GM12878 (cell line): ENCODE results near the gene ARHGAP30. TPM values are rescaled to one million over a fixed set of nuclear protein-coding genes. Genes with fewer than 3 reads are reported as not detected.

ENCODE experiments used
- ATF7 ChIP-seq: fragments of 450-650 bp; IDR thresholded peaks from 2 replicates; pipeline ENCODE4 v1.6.1; 2016; ENCODE audit warnings: low read depth, mild to moderate bottlenecking
- BHLHE40 ChIP-seq, 2 experiments: fragments of 450-650 bp in 1 of 2; IDR thresholded peaks; 2 replicates each; pipeline ENCODE4 v1.6.1; 2011 to 2017; ENCODE audit warnings: low read depth in 2 of 2, borderline replicate concordance in 1 of 2, improper control_type of control experiment in 1 of 2, low read length in 1 of 2, mild to moderate bottlenecking in 1 of 2
- EGR1 ChIP-seq, 2 experiments: IDR thresholded peaks; 1 replicate in 1 of 2; 2 replicates in 1 of 2; pipeline ENCODE4 v1.6.1; 2011 to 2012; ENCODE audit warnings: low read depth in 2 of 2, low read length in 2 of 2, borderline replicate concordance in 1 of 2, mild to moderate bottlenecking in 1 of 2, moderate library complexity in 1 of 2
- EP300 ChIP-seq, 2 experiments: fragments of 150-350 bp in 1 of 2; IDR thresholded peaks; 2 replicates each; pipeline ENCODE4 v1.6.1; 2011 to 2012; ENCODE audit warnings: low read depth in 2 of 2, low read length in 2 of 2, borderline replicate concordance in 1 of 2, improper control_type of control experiment in 1 of 2, inconsistent platforms in 1 of 2; ENCODE audit not compliant: control insufficient read depth in 1 of 2
- FOXK2 ChIP-seq: fragments of 450-650 bp; IDR thresholded peaks from 2 replicates; pipeline ENCODE4 v1.6.1; 2017; ENCODE audit warnings: mild to moderate bottlenecking, moderate library complexity
- KDM1A ChIP-seq: fragments of 200-600 bp; sonication (generic); IDR thresholded peaks from 2 replicates; pipeline ENCODE4 v1.6.1; 2016; ENCODE audit warnings: borderline replicate concordance
- NFIC ChIP-seq: IDR thresholded peaks from 2 replicates; pipeline ENCODE4 v1.6.1; 2012; ENCODE audit warnings: low read depth, mild to moderate bottlenecking, inconsistent platforms, low read length, moderate library complexity
- RFX5 ChIP-seq: IDR thresholded peaks from 2 replicates; pipeline ENCODE4 v1.6.1; 2011; ENCODE audit warnings: low read depth, low read length, improper control_type of control experiment
- SIX5 ChIP-seq: IDR thresholded peaks from 2 replicates; pipeline ENCODE4 v1.6.1; 2011; ENCODE audit warnings: mild to moderate bottlenecking, low read depth, low read length, moderate library complexity; ENCODE audit not compliant: severe bottlenecking
- WRNIP1 ChIP-seq: IDR thresholded peaks from 2 replicates; pipeline ENCODE4 v1.6.1; 2011; ENCODE audit warnings: low read depth, low read length, improper control_type of control experiment, borderline replicate concordance
- YY1 ChIP-seq: IDR thresholded peaks from 2 replicates; pipeline ENCODE4 v1.6.1; 2011; ENCODE audit warnings: low read depth, mild to moderate bottlenecking, low read length
- ZNF24 ChIP-seq: fragments of 450-650 bp; IDR thresholded peaks from 2 replicates; pipeline ENCODE4 v1.6.1; 2017; ENCODE audit warnings: antibody characterized with exemption, mild to moderate bottlenecking
- ZSCAN29 ChIP-seq: fragments of 450-650 bp; IDR thresholded peaks from 2 replicates; pipeline ENCODE4 v1.6.1; 2017; ENCODE audit warnings: mild to moderate bottlenecking, moderate library complexity
- polyA plus RNA-seq, 11 experiments: library from polyadenylated mRNA; depleted of rRNA in 4 of 11; unstranded in 6 of 11; stranded (reverse) in 5 of 11; fragments of >200 nt; fragmentation: Nextera tagmentation in 4 of 11; fragmentation: Illumina TruSeq in 1 of 11; extraction: Ambion mirVana in 4 of 11; extraction: Trizol in 1 of 11; gene quantifications; 1 replicate in 1 of 11; 2 replicates in 10 of 11; pipeline versions ENCODE4 v1.2.1 to v1.2.3, GENCODE V29; 2011 to 2016; ENCODE audit warnings: inconsistent platforms in 2 of 11, missing spikeins in 2 of 11, low read depth in 1 of 11
- total RNA-seq, 4 experiments: library from RNA; depleted of rRNA in 3 of 4; stranded (reverse); fragments of >200 nt in 3 of 4; fragmentation: Illumina TruSeq in 1 of 4; extraction: Trizol in 1 of 4; gene quantifications; 2 replicates each; pipeline versions ENCODE4 v1.2.1 to v1.2.3, GENCODE V29; 2013 to 2021
- TF ChIP-seq, protein P1 (sequence below): IDR thresholded peaks from 2 replicates; pipeline ENCODE4 v1.6.1; 2011; ENCODE audit warnings: borderline replicate concordance, low read depth, mild to moderate bottlenecking, moderate library complexity, mixed read lengths, low read length; ENCODE audit not compliant: insufficient read depth; ENCODE audit errors: extremely low read length
- TF ChIP-seq, protein P2 (sequence below): fragments of 450-650 bp; IDR thresholded peaks from 2 replicates; pipeline ENCODE4 v1.6.1; 2018; ENCODE audit warnings: mild to moderate bottlenecking, low read depth, moderate library complexity; ENCODE audit not compliant: partially characterized antibody
- TF ChIP-seq, protein P3 (sequence below): fragments of 450-650 bp; IDR thresholded peaks from 2 replicates; pipeline ENCODE4 v1.6.1; 2016; ENCODE audit warnings: mild to moderate bottlenecking, moderate library complexity, borderline replicate concordance
- TF ChIP-seq, protein P4 (sequence below): fragments of 450-650 bp; IDR thresholded peaks from 2 replicates; pipeline ENCODE4 v1.6.1; 2014; ENCODE audit warnings: mild to moderate bottlenecking
- TF ChIP-seq, protein P5 (sequence below): IDR thresholded peaks from 2 replicates; pipeline ENCODE4 v1.6.1; 2011; ENCODE audit warnings: low read depth, low read length, improper control_type of control experiment, borderline replicate concordance

The ARHGAP30 gene
- total and polyA plus RNA-seq, 10 of the 15 experiments (the other 5 are each of a cell fraction or from before 2014, with no cell fraction given) = 12.9 to 143 (median 76.3) TPM

DNA sequence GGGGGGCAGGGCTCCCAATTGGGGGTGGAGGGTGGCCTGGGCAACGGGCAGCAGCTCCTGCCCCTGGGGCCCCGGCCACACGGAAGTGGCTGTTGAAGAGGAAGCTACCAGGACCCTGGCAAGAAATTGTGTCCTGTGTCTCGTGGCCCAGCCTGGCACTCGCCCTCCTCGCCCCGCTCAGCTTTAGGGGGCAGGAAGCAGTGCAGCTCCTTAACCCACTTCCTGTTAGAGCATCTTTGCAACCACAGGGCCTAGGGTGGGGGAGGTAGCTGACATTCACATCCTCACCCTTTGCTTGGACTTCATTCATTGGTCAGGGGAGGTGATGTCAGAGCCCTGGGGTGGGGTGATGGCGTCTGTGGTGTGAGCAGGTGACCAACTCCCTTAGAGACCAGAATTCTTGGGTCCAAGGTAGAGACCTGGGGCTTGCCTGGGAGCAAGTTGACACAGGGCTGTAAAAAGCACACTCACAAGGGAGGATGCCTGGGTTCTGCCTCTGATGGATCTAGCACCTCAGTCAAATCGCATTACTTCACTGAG is at the start of gene ARHGAP30 (continued):
- TF ChIP-seq WRNIP1 (0 out of 2 replicates have a peak, but pooled peaks have one; percentile 86), KDM1A (no peak), FOXK2 (no peak), BHLHE40 (IDR thresholded peaks at IDR 0.05; ENCODE audit: borderline replicate concordance in 1 of 2, low read depth in 2 of 2, low read length in 1 of 2) (peak; percentile 73 to 86), YY1 (peak; percentile 80), ZSCAN29 (no peak), RFX5 (peak; percentile 63), NFIC (peak; percentile 53; the same call in 1 of the 2 replicates), EP300 (IDR thresholded peaks at IDR 0.05; ENCODE audit: borderline replicate concordance in 1 of 2, control insufficient read depth in 1 of 2, low read depth in 2 of 2, low read length in 2 of 2) (peak in 1 of 2 experiments; percentile 60; a peak in 3 of 4 replicates), EGR1 (IDR thresholded peaks at IDR 0.05; ENCODE audit: borderline replicate concordance in 1 of 2, low read depth in 2 of 2, low read length in 2 of 2) (peak; percentile 37 to 47; a peak in 2 of 3 replicates), SIX5 (peak; percentile 12), ZNF24 (0 out of 2 replicates have a peak, but pooled peaks have one; percentile 55), ATF7 (peak; percentile 93)
- TF ChIP-seq, protein P1, sequence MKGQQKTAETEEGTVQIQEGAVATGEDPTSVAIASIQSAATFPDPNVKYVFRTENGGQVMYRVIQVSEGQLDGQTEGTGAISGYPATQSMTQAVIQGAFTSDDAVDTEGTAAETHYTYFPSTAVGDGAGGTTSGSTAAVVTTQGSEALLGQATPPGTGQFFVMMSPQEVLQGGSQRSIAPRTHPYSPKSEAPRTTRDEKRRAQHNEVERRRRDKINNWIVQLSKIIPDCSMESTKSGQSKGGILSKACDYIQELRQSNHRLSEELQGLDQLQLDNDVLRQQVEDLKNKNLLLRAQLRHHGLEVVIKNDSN = peak; percentile 37
- TF ChIP-seq, protein P2, sequence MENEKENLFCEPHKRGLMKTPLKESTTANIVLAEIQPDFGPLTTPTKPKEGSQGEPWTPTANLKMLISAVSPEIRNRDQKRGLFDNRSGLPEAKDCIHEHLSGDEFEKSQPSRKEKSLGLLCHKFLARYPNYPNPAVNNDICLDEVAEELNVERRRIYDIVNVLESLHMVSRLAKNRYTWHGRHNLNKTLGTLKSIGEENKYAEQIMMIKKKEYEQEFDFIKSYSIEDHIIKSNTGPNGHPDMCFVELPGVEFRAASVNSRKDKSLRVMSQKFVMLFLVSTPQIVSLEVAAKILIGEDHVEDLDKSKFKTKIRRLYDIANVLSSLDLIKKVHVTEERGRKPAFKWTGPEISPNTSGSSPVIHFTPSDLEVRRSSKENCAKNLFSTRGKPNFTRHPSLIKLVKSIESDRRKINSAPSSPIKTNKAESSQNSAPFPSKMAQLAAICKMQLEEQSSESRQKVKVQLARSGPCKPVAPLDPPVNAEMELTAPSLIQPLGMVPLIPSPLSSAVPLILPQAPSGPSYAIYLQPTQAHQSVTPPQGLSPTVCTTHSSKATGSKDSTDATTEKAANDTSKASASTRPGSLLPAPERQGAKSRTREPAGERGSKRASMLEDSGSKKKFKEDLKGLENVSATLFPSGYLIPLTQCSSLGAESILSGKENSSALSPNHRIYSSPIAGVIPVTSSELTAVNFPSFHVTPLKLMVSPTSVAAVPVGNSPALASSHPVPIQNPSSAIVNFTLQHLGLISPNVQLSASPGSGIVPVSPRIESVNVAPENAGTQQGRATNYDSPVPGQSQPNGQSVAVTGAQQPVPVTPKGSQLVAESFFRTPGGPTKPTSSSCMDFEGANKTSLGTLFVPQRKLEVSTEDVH = no peak
- TF ChIP-seq, protein P3, sequence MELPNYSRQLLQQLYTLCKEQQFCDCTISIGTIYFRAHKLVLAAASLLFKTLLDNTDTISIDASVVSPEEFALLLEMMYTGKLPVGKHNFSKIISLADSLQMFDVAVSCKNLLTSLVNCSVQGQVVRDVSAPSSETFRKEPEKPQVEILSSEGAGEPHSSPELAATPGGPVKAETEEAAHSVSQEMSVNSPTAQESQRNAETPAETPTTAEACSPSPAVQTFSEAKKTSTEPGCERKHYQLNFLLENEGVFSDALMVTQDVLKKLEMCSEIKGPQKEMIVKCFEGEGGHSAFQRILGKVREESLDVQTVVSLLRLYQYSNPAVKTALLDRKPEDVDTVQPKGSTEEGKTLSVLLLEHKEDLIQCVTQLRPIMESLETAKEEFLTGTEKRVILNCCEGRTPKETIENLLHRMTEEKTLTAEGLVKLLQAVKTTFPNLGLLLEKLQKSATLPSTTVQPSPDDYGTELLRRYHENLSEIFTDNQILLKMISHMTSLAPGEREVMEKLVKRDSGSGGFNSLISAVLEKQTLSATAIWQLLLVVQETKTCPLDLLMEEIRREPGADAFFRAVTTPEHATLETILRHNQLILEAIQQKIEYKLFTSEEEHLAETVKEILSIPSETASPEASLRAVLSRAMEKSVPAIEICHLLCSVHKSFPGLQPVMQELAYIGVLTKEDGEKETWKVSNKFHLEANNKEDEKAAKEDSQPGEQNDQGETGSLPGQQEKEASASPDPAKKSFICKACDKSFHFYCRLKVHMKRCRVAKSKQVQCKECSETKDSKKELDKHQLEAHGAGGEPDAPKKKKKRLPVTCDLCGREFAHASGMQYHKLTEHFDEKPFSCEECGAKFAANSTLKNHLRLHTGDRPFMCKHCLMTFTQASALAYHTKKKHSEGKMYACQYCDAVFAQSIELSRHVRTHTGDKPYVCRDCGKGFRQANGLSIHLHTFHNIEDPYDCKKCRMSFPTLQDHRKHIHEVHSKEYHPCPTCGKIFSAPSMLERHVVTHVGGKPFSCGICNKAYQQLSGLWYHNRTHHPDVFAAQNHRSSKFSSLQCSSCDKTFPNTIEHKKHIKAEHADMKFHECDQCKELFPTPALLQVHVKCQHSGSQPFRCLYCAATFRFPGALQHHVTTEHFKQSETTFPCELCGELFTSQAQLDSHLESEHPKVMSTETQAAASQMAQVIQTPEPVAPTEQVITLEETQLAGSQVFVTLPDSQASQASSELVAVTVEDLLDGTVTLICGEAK = peak; percentile 93
- TF ChIP-seq, protein P4, sequence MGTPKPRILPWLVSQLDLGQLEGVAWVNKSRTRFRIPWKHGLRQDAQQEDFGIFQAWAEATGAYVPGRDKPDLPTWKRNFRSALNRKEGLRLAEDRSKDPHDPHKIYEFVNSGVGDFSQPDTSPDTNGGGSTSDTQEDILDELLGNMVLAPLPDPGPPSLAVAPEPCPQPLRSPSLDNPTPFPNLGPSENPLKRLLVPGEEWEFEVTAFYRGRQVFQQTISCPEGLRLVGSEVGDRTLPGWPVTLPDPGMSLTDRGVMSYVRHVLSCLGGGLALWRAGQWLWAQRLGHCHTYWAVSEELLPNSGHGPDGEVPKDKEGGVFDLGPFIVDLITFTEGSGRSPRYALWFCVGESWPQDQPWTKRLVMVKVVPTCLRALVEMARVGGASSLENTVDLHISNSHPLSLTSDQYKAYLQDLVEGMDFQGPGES = no peak
- TF ChIP-seq, protein P5, sequence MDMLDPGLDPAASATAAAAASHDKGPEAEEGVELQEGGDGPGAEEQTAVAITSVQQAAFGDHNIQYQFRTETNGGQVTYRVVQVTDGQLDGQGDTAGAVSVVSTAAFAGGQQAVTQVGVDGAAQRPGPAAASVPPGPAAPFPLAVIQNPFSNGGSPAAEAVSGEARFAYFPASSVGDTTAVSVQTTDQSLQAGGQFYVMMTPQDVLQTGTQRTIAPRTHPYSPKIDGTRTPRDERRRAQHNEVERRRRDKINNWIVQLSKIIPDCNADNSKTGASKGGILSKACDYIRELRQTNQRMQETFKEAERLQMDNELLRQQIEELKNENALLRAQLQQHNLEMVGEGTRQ = peak; percentile 23; the same call in 1 of the 2 replicates
